ENCODE data around the gene FOXN3.

The FOXN3 gene

DNA sequence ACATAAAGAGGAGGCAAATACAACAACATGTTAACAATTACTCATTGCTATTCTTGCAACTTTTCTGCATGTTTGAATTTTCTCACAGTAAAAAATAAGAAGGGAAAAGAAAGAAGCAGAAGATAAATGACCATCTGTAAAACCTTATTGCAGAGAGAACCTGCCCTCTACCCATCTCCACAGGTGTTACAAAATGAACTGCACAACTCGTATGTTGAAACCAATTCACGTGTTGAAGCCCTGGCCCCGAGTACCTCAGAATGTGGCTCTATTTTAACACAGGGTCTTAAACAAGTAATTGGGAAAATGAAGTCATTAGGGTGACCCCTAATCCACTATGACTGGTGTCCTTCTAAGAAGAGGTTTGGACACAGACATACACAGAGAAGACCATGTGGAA, 39.5 kb downstream of the FOXN3 start:
- Histone ChIP-seq H3K18ac (ENCODE audit: low read length) (no peak overlapping the region), H2AK5ac (ENCODE audit: low read length) (no peak overlapping the region), H3K79me2 (ENCODE audit: control insufficient read depth, insufficient read depth, low read length) (peaks cover 46% of the 10 kb centered on the region), H3K27ac (ENCODE audit: low read depth, low read length) (no peak overlapping the region), H3K4me2 (ENCODE audit: low read length) (no peak overlapping the region), H3K79me1 (ENCODE audit: low read length) (peaks cover 19% of the 10 kb centered on the region), H3K56ac (ENCODE audit: low read length) (no peak overlapping the region), H2BK5ac (ENCODE audit: low read length) (no peak overlapping the region), H3K27me3 (ENCODE audit: insufficient read depth, low read length, poor library complexity) (no peaks in the 10 kb centered on the region), H2BK120ac (ENCODE audit: low read depth, low read length) (no peak overlapping the region), H3K4ac (ENCODE audit: low read depth, low read length) (no peak overlapping the region), H3K4me3 (ENCODE audit: low read length) (no peak overlapping the region), H3K4me1 (ENCODE audit: control insufficient read depth, low read depth, low read length) (no peaks in the 10 kb centered on the region), H3K36me3 (ENCODE audit: control insufficient read depth, insufficient read depth, low read length) (no peaks in the 10 kb centered on the region), H3K23ac (ENCODE audit: low read length) (no peak overlapping the region), H2BK15ac (replicated peaks; ENCODE audit: low read depth) (no peak overlapping the region), H4K5ac (ENCODE audit: low read length) (no peak overlapping the region), H3K9ac (ENCODE audit: low read length) (no peak overlapping the region), H4K8ac (ENCODE audit: low read depth, low read length) (no peak overlapping the region)
- no CpG with 5 or more reads among the region's 3 CpGs for WGBS (ENCODE audit: extremely low coverage, insufficient coverage, low lambda C conversion rate)
- DNase-seq, result no peak

GRCh38 chr14:89374908-89375307, 42.1 kb downstream of the FOXN3 start:
- Histone ChIP-seq H3K4me1 (ENCODE audit: control insufficient read depth, low read depth, low read length) (peaks cover 3% of the 10 kb centered on the region), H2AK5ac (ENCODE audit: low read length) (no peak overlapping the region), H2BK120ac (ENCODE audit: low read depth, low read length) (no peak overlapping the region), H3K4me3 (ENCODE audit: low read length) (no peak overlapping the region), H3K23ac (ENCODE audit: low read length) (no peak overlapping the region), H3K18ac (ENCODE audit: low read length) (no peak overlapping the region), H3K4ac (ENCODE audit: low read depth, low read length) (no peak overlapping the region), H4K8ac (ENCODE audit: low read depth, low read length) (no peak overlapping the region), H3K27ac (ENCODE audit: low read depth, low read length) (no peak overlapping the region), H2BK5ac (ENCODE audit: low read length) (no peak overlapping the region), H2BK15ac (replicated peaks; ENCODE audit: low read depth) (no peak overlapping the region), H3K9ac (ENCODE audit: low read length) (no peak overlapping the region), H3K36me3 (ENCODE audit: control insufficient read depth, insufficient read depth, low read length) (no peaks in the 10 kb centered on the region), H4K5ac (ENCODE audit: low read length) (no peak overlapping the region), H3K4me2 (ENCODE audit: low read length) (no peak overlapping the region), H3K27me3 (ENCODE audit: insufficient read depth, low read length, poor library complexity) (no peaks in the 10 kb centered on the region), H3K56ac (ENCODE audit: low read length) (no peak overlapping the region), H3K79me2 (ENCODE audit: control insufficient read depth, insufficient read depth, low read length) (peaks cover 43% of the 10 kb centered on the region), H3K79me1 (ENCODE audit: low read length) (peaks cover 15% of the 10 kb centered on the region)
- no CpG with 5 or more reads among the region's 3 CpGs for WGBS (ENCODE audit: extremely low coverage, insufficient coverage, low lambda C conversion rate)
- no peak for DNase-seq

- H2BK120ac ChIP-seq (ENCODE audit: low read depth, low read length), result no peak overlapping the region
- H4K5ac ChIP-seq (ENCODE audit: low read length), result no peak overlapping the region
- H3K9ac ChIP-seq (ENCODE audit: low read length), result no peak overlapping the region
- H3K56ac ChIP-seq (ENCODE audit: low read length), result no peak overlapping the region
- H3K27me3 ChIP-seq (ENCODE audit: insufficient read depth, low read length, poor library complexity), result no peaks in the 10 kb centered on the region
- DNase-seq, result no peak
- no peak overlapping the region for H2BK5ac ChIP-seq (ENCODE audit: low read length)
- no peak overlapping the region for H3K4ac ChIP-seq (ENCODE audit: low read depth, low read length)
- WGBS (ENCODE audit: extremely low coverage, insufficient coverage, low lambda C conversion rate), result no CpG with 5 or more reads among the region's 2 CpGs
- H3K79me1 ChIP-seq (ENCODE audit: low read length), result peaks cover 13% of the 10 kb centered on the region
- H3K18ac ChIP-seq (ENCODE audit: low read length), result no peak overlapping the region
- H3K4me1 ChIP-seq (ENCODE audit: control insufficient read depth, low read depth, low read length), result peaks cover 3% of the 10 kb centered on the region
- peaks cover 50% of the 10 kb centered on the region for H3K79me2 ChIP-seq (ENCODE audit: control insufficient read depth, insufficient read depth, low read length)
- no peak overlapping the region for H3K4me2 ChIP-seq (ENCODE audit: low read length)
- H3K27ac ChIP-seq (ENCODE audit: low read depth, low read length), result no peak overlapping the region
- no peak overlapping the region for H3K4me3 ChIP-seq (ENCODE audit: low read length)
- H3K36me3 ChIP-seq (ENCODE audit: control insufficient read depth, insufficient read depth, low read length), result no peaks in the 10 kb centered on the region
- no peak overlapping the region for H3K23ac ChIP-seq (ENCODE audit: low read length)
- no peak overlapping the region for H4K8ac ChIP-seq (ENCODE audit: low read depth, low read length)
- H2AK5ac ChIP-seq (ENCODE audit: low read length), result no peak overlapping the region
- H2BK15ac ChIP-seq (replicated peaks; ENCODE audit: low read depth), result no peak overlapping the region
Measured at GRCh38 chr14:89373185-89373584, 43.8 kb downstream of the FOXN3 start.

DNA sequence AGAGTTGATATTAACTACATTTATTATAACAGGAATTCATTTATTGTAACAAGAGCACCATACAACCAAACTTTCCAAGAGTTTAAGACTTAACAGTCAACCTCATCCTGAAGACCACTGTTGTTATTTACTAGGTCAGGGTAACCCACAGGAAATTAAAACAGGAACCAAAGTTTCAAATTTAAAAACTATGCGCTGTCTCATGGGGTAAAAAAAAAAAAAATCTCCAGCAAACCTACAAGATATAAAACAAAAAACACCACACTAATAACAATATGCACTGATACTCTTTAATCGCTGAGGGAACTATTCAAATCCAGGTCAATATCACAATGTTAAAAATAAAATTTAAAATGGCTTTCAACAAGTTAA, 44.5 kb downstream of the FOXN3 start:
- Histone ChIP-seq H3K9ac (ENCODE audit: low read length) (no peak overlapping the region), H3K79me2 (ENCODE audit: control insufficient read depth, insufficient read depth, low read length) (peaks cover 48% of the 10 kb centered on the region), H2BK5ac (ENCODE audit: low read length) (no peak overlapping the region), H3K27ac (ENCODE audit: low read depth, low read length) (no peak overlapping the region), H3K4me1 (ENCODE audit: control insufficient read depth, low read depth, low read length) (peaks cover 3% of the 10 kb centered on the region), H4K5ac (ENCODE audit: low read length) (no peak overlapping the region), H3K4me2 (ENCODE audit: low read length) (no peak overlapping the region), H2AK5ac (ENCODE audit: low read length) (no peak overlapping the region), H3K4me3 (ENCODE audit: low read length) (no peak overlapping the region), H3K4ac (ENCODE audit: low read depth, low read length) (no peak overlapping the region), H3K79me1 (ENCODE audit: low read length) (peaks cover 12% of the 10 kb centered on the region), H3K23ac (ENCODE audit: low read length) (no peak overlapping the region), H3K27me3 (ENCODE audit: insufficient read depth, low read length, poor library complexity) (no peaks in the 10 kb centered on the region), H3K56ac (ENCODE audit: low read length) (no peak overlapping the region), H2BK120ac (ENCODE audit: low read depth, low read length) (no peak overlapping the region), H3K36me3 (ENCODE audit: control insufficient read depth, insufficient read depth, low read length) (no peaks in the 10 kb centered on the region), H3K18ac (ENCODE audit: low read length) (no peak overlapping the region), H4K8ac (ENCODE audit: low read depth, low read length) (no peak overlapping the region), H2BK15ac (replicated peaks; ENCODE audit: low read depth) (no peak overlapping the region)
- no peak for DNase-seq
- WGBS (ENCODE audit: extremely low coverage, insufficient coverage, low lambda C conversion rate), result no CpG with 5 or more reads among the region's 2 CpGs

DNA sequence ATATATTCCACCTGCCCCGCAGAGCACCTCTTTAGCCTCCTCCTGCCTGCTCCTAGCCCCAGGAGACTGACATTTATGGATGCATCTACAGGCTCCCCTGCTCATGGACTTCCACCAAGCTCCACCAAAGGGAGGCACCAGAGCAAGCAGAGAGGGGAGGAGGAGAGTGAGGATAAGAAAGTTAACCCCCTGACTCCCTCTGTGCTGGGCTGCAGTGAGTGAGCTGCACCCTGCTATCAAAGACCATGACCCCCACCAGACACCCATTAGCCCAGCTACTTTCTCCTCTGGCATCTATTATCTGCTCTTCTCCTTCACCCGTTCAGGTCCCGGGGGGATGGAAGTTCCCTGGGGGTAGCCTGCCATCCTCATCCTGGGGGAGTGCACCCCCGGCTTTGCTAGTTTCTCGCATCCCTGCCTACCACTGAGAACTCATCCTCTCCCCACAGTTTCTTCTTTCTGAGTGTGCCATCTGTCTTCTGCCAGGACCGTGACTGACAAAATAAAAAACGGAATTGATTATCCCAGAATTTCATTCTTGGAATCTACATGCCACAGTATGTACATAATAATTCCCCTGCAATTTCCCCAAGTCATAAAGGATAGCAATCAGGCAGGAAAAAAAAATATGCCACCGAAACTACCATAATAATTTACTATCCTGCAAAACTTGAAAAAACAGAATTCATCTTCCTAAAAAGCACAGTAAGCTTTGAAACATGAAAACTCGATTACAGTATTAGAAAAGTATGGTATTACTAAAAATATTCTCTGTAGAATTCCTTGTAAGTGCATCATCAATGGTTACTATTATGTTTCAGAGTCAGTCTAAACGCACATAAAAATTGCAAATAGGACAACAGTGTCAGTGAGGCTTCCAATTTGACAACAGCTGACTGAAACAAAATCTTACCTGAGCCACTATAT, 45.2 kb downstream of the FOXN3 start:
- no peak overlapping the region for H4K8ac ChIP-seq (ENCODE audit: low read depth, low read length)
- H2BK15ac ChIP-seq (replicated peaks; ENCODE audit: low read depth), result no peak overlapping the region
- H3K18ac ChIP-seq (ENCODE audit: low read length), result no peak overlapping the region
- no peak overlapping the region for H3K56ac ChIP-seq (ENCODE audit: low read length)
- no peak overlapping the region for H3K4me2 ChIP-seq (ENCODE audit: low read length)
- WGBS (ENCODE audit: extremely low coverage, insufficient coverage, low lambda C conversion rate), result no CpG with 5 or more reads among the region's 10 CpGs
- no peak overlapping the region for H3K27ac ChIP-seq (ENCODE audit: low read depth, low read length)
- peaks cover 14% of the 10 kb centered on the region for H3K79me1 ChIP-seq (ENCODE audit: low read length)
- H3K79me2 ChIP-seq (ENCODE audit: control insufficient read depth, insufficient read depth, low read length), result peaks cover 54% of the 10 kb centered on the region
- no peak overlapping the region for H2BK5ac ChIP-seq (ENCODE audit: low read length)
- no peak overlapping the region for H3K4ac ChIP-seq (ENCODE audit: low read depth, low read length)
- H4K5ac ChIP-seq (ENCODE audit: low read length), result no peak overlapping the region
- H3K36me3 ChIP-seq (ENCODE audit: control insufficient read depth, insufficient read depth, low read length), result no peaks in the 10 kb centered on the region
- no peaks in the 10 kb centered on the region for H3K27me3 ChIP-seq (ENCODE audit: insufficient read depth, low read length, poor library complexity)
- no peak overlapping the region for H3K23ac ChIP-seq (ENCODE audit: low read length)
- no peak overlapping the region for H3K4me3 ChIP-seq (ENCODE audit: low read length)
- peaks cover 3% of the 10 kb centered on the region for H3K4me1 ChIP-seq (ENCODE audit: control insufficient read depth, low read depth, low read length)
- no peak overlapping the region for H2BK120ac ChIP-seq (ENCODE audit: low read depth, low read length)
- no peak overlapping the region for H3K9ac ChIP-seq (ENCODE audit: low read length)
- no peak for DNase-seq
- H2AK5ac ChIP-seq (ENCODE audit: low read length), result no peak overlapping the region

GRCh38 chr14:89370781-89371180, 46.3 kb downstream of the FOXN3 start:
- Histone ChIP-seq H4K8ac (ENCODE audit: low read depth, low read length) (no peak overlapping the region), H2BK120ac (ENCODE audit: low read depth, low read length) (no peak overlapping the region), H3K56ac (ENCODE audit: low read length) (no peak overlapping the region), H4K5ac (ENCODE audit: low read length) (no peak overlapping the region), H3K36me3 (ENCODE audit: control insufficient read depth, insufficient read depth, low read length) (no peaks in the 10 kb centered on the region), H2BK5ac (ENCODE audit: low read length) (no peak overlapping the region), H3K4me1 (ENCODE audit: control insufficient read depth, low read depth, low read length) (peaks cover 3% of the 10 kb centered on the region), H2BK15ac (replicated peaks; ENCODE audit: low read depth) (no peak overlapping the region), H3K9ac (ENCODE audit: low read length) (no peak overlapping the region), H3K27ac (ENCODE audit: low read depth, low read length) (no peak overlapping the region), H3K4me2 (ENCODE audit: low read length) (no peak overlapping the region), H2AK5ac (ENCODE audit: low read length) (no peak overlapping the region), H3K4me3 (ENCODE audit: low read length) (no peak overlapping the region), H3K4ac (ENCODE audit: low read depth, low read length) (no peak overlapping the region), H3K23ac (ENCODE audit: low read length) (no peak overlapping the region), H3K79me2 (ENCODE audit: control insufficient read depth, insufficient read depth, low read length) (peaks cover 53% of the 10 kb centered on the region), H3K27me3 (ENCODE audit: insufficient read depth, low read length, poor library complexity) (no peaks in the 10 kb centered on the region), H3K79me1 (ENCODE audit: low read length) (peaks cover 14% of the 10 kb centered on the region), H3K18ac (ENCODE audit: low read length) (no peak overlapping the region)
- no CpG with 5 or more reads among the region's 7 CpGs for WGBS (ENCODE audit: extremely low coverage, insufficient coverage, low lambda C conversion rate)
- no peak for DNase-seq
